Measurements from ENCODE around the gene EEF1AKMT1. TPM values are rescaled to one million over a fixed set of nuclear protein-coding genes. Genes with fewer than 3 reads are reported as not detected.
A peak's percentile ranks its signal among the peaks of the same experiment; 100 is the strongest.

The EEF1AKMT1 gene
- total RNA-seq, 1 experiment from 2014 or later, result 9.8 TPM

GRCh38 chr13:20727856-20728255 is 45.9 kb downstream of the EEF1AKMT1 start:
- Histone ChIP-seq H3K79me2 (ENCODE audit: insufficient read depth, low read length) (no peaks in the 10 kb centered on the region), H3K4me1 (ENCODE audit: control insufficient read depth in 1 of 2, insufficient read depth in 2 of 2, low read length in 2 of 2) (peaks cover 0 to under 1% of the 10 kb centered on the region in 2 experiments; a peak in 1 of 4 replicates), H3K4me3 (replicated peaks in 1 of 2; ENCODE audit: low read depth in 1 of 2, low read length in 2 of 2) (no peak overlapping the region), H2AFZ (ENCODE audit: low read depth, low read length, poor library complexity, severe bottlenecking) (no peak overlapping the region), H3K4me2 (ENCODE audit: low read length) (no peak overlapping the region), H3K27me3 (ENCODE audit: insufficient read depth, low read length) (no peaks in the 10 kb centered on the region), H3K36me3 (ENCODE audit: control insufficient read depth in 1 of 2, insufficient read depth in 2 of 2, low read length in 2 of 2) (no peaks in the 10 kb centered on the region), H3K9ac (ENCODE audit: low read length) (no peak overlapping the region), H3K9me3 (ENCODE audit: control insufficient read depth in 1 of 2, insufficient read depth in 1 of 2, low read depth in 1 of 2, low read length in 2 of 2) (no peaks in the 10 kb centered on the region), H3K27ac (ENCODE audit: low read depth, low read length) (no peak overlapping the region), H3K9me2 (ENCODE audit: insufficient read depth) (no peaks in the 10 kb centered on the region), H4K20me1 (ENCODE audit: insufficient read depth) (no peaks in the 10 kb centered on the region)
- TF ChIP-seq, protein P1, sequence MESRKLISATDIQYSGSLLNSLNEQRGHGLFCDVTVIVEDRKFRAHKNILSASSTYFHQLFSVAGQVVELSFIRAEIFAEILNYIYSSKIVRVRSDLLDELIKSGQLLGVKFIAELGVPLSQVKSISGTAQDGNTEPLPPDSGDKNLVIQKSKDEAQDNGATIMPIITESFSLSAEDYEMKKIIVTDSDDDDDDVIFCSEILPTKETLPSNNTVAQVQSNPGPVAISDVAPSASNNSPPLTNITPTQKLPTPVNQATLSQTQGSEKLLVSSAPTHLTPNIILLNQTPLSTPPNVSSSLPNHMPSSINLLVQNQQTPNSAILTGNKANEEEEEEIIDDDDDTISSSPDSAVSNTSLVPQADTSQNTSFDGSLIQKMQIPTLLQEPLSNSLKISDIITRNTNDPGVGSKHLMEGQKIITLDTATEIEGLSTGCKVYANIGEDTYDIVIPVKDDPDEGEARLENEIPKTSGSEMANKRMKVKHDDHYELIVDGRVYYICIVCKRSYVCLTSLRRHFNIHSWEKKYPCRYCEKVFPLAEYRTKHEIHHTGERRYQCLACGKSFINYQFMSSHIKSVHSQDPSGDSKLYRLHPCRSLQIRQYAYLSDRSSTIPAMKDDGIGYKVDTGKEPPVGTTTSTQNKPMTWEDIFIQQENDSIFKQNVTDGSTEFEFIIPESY (IDR thresholded peaks at IDR 0.05; ENCODE audit: extremely low read depth, insufficient replicate concordance, low read length), result no peak
- RAD21 ChIA-PET (ENCODE audit: low non-redundant PET in 1 of 2, low total read pairs in 2 of 2, uncharacterized antibody in 2 of 2, unreplicated experiment in 2 of 2), result no interaction called here
- DNase-seq (ENCODE audit: low read depth, low spot score) (no peak), ATAC-seq (no peak)
- intact Hi-C loops (cut with micrococcal nuclease), result no loop called here
- POLR2A ChIA-PET, result no interaction called here
- BruUV-seq (replicated peaks), result no TSS peak
- CTCF ChIA-PET, result no interaction called here

DNA sequence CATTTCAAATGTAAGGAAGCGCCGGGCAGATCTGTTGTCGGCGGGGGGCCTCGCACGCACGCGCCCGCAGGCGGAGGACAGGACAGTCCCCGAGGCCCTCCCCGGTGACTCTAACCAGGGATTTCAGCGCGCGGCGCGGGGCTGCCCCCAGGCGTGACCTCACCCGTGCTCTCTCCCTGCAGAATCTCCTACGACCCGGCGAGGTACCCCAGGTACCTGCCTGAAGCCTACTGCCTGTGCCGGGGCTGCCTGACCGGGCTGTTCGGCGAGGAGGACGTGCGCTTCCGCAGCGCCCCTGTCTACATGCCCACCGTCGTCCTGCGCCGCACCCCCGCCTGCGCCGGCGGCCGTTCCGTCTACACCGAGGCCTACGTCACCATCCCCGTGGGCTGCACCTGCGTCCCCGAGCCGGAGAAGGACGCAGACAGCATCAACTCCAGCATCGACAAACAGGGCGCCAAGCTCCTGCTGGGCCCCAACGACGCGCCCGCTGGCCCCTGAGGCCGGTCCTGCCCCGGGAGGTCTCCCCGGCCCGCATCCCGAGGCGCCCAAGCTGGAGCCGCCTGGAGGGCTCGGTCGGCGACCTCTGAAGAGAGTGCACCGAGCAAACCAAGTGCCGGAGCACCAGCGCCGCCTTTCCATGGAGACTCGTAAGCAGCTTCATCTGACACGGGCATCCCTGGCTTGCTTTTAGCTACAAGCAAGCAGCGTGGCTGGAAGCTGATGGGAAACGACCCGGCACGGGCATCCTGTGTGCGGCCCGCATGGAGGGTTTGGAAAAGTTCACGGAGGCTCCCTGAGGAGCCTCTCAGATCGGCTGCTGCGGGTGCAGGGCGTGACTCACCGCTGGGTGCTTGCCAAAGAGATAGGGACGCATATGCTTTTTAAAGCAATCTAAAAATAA is 52.1 kb downstream of the EEF1AKMT1 start:
- POLR2A ChIA-PET, result interaction anchor here (1.4 kb wide), 1 partner anchor 18 kb away, joined by 3 read pairs; no protein-coding TSS in a partner anchor
- Histone ChIP-seq H3K9me3 (ENCODE audit: control insufficient read depth in 1 of 2, insufficient read depth in 1 of 2, low read depth in 1 of 2, low read length in 2 of 2) (no peaks in the 10 kb centered on the region), H3K4me3 (replicated peaks in 1 of 2; ENCODE audit: low read depth in 1 of 2, low read length in 2 of 2) (peak overlapping the region in 1 of 2 experiments; percentile 48; a peak in 3 of 4 replicates), H3K27ac (ENCODE audit: low read depth, low read length) (peak overlapping the region; percentile 29; the same call in 1 of the 2 replicates), H3K4me2 (ENCODE audit: low read length) (peak overlapping the region; percentile 83), H3K36me3 (ENCODE audit: control insufficient read depth in 1 of 2, insufficient read depth in 2 of 2, low read length in 2 of 2) (no peaks in the 10 kb centered on the region), H3K27me3 (ENCODE audit: insufficient read depth, low read length) (no peaks in the 10 kb centered on the region), H3K9me2 (ENCODE audit: insufficient read depth) (no peaks in the 10 kb centered on the region), H2AFZ (ENCODE audit: low read depth, low read length, poor library complexity, severe bottlenecking) (peak overlapping the region; percentile 17), H3K79me2 (ENCODE audit: insufficient read depth, low read length) (no peaks in the 10 kb centered on the region), H4K20me1 (ENCODE audit: insufficient read depth) (no peaks in the 10 kb centered on the region), H3K9ac (ENCODE audit: low read length) (peak overlapping the region; percentile 24; the same call in 1 of the 2 replicates), H3K4me1 (ENCODE audit: control insufficient read depth in 1 of 2, insufficient read depth in 2 of 2, low read length in 2 of 2) (peaks cover 12 to 16% of the 10 kb centered on the region in 2 experiments)
- no TSS peak for BruUV-seq (replicated peaks)
- intact Hi-C loops (cut with micrococcal nuclease), result no loop called here
- RAD21 ChIA-PET (ENCODE audit: low non-redundant PET in 1 of 2, low total read pairs in 2 of 2, uncharacterized antibody in 2 of 2, unreplicated experiment in 2 of 2), result no interaction called here
- ATAC-seq, result peak; percentile 75
- TF ChIP-seq CBX3 (IDR thresholded peaks at IDR 0.05; ENCODE audit: low read depth), result no peak
- peak; percentile 15; the same call in 1 of the 2 replicates for TF ChIP-seq JUND (IDR thresholded peaks at IDR 0.05)
- no peak for DNase-seq (ENCODE audit: low read depth, low spot score)
- CTCF ChIA-PET, result interaction anchor here (0.6 to 1.3 kb wide), 2 partner anchors 11 to 12 kb away, joined by 3 to 5 read pairs; no protein-coding TSS in a partner anchor
